HG03025 (cell line): ENCODE data around the gene OXGR1.
"Not testable (repeated sequence)": the region's sequence is repeated elsewhere in the genome, so short reads cannot be mapped to it uniquely, and the experiment has no call there.

ENCODE experiments used
- ATAC-seq: cut with Tn5 transposase; IDR thresholded peaks from one replicate; pipeline ENCODE4 v1.9.1; 2021; ENCODE audit warnings: mild to moderate bottlenecking, moderate library complexity; ENCODE audit not compliant: unreplicated experiment, low FRiP score

Gene OXGR1

DNA sequence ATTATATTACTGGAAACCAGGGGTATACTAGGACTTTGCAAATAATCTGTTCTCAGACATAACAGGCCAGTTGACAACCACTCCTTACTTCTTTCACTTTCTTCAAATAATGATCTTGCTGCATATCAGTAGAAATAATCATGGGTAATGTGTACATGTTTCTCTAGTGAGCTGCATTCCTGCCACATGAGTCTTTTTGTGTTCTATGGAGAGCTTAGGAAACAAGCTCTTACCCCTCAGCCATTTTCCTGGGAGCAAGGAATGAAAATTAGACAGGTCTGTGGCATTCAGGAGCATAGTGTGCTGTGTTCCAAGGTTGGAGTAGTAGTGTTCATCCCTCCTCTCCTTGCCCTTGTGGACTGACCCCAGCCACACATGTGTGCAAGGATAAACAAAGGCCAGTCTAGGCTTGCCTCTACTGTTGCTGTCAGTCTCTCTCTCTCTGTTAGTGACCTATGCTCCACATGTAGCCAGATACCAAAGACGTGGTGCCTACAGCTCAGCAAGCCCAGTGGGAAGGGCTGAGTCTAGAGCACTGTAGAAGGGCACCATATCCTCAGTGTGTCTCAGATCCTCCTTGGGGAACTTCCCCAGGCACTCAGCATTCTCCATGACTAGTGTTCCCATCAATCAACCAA, 11.5 kb upstream of the OXGR1 start:
- ATAC-seq: no peak

DNA sequence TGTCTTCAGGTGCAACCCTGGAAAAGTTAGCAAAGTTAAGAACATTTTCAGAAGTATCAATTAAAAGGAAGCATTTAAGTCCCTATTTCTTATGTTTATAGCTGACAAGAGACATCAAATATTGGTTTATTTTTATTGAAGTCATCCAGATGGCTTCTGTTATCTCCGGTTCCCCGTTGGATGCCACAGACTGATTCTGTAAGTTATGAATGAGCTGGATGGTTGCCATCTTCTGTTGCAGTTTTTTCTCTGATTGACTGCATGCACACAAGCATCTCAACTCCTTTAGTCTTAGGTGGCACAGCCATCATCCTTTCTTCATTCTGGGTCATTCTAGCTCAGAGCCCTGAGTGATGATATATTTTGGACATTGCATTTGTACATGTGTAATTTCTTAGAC, 10.6 kb upstream of the OXGR1 start:
- ATAC-seq: no peak

DNA sequence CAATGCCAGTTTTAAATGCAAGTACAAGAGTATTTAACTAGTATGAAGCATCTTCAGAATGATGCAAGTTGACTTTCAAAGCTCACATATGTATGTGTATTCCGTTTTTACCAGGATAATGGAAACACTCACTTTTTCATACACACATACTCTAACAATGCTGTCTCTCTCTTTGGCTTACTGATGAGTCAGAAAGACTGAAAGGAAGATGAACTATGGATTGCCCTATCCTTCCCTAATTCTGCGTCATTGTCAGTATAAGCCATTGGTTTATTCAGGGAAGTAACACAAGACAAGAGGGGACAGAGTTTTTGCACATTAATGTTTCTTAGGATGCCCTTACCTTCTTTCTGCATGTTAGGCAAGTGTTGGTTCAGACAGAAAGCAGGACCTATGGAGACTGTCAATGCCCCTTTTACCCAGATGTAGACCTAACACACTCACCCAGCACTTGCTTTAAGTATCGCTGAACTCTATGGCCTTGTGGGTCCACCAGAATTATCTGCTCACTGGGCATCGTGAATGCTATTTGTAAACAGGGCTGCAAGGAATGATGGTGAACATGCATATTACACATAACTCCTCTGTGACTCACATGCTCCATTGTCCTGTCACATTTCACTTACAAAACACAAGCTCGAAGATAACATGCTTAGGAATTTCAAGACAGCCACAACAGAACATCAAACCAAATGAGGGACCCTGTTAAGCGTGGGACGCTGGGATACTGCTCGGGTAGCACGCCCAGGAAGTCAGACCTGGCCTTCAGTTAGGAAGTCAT, 10.0 kb upstream of the OXGR1 start:
- no peak for ATAC-seq

DNA sequence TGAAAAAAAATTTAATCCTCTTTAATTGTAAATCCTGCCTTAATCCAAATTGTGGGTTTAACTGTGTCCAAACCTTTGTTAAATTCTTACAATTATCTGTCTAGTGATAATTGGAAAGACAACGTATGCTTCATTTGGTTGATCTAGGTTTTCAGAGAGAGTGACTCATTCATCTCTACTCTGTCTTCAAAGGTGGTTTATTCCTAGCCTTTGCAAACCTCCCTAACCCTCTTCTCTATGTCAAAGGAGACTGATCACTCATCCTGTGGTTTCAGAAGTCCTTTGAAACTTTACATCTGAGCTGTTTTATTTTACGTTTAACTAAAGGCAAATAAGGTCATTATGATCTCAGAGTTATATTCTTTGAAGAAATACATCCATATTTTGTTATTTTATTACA, 8.8 kb upstream of the OXGR1 start:
- ATAC-seq: no peak

DNA sequence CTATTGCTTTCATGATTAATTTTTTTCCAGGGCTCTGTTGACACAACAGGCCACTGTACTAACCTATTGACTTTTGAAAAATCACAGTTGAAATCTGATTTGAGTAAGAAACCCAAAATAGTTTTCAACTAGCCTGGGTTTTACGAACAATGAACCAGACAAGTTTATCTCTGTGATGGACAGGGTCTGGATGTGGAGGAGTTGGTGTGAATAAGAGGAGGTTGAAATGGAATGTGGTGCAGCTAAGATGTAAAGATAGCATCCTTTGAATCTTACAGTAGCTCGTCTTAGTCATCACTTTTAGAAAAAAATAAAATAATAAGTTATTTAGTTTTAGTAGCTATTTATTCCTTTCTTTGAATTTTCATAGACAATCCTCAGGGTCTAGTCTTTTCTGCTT, 8.3 kb upstream of the OXGR1 start:
- ATAC-seq: no peak

DNA sequence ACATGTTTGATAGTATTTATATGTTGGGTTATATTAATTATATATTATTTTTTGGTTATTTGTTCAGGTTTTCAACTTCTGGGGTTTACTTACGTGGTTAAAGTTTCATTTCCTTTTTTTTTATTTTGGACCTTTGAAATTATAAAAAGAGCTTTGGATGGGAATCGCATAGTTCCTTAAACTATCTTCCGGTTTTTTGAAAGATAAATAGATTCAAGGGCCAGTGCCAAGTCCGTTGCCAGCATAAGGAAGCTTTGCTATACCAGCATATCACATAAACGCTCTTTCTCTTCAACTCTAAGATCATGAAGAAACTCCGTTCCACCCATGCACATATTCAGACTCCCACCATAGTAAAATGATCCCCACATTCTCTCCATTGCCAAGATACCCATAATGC, 7.4 kb upstream of the OXGR1 start:
- no peak for ATAC-seq

DNA sequence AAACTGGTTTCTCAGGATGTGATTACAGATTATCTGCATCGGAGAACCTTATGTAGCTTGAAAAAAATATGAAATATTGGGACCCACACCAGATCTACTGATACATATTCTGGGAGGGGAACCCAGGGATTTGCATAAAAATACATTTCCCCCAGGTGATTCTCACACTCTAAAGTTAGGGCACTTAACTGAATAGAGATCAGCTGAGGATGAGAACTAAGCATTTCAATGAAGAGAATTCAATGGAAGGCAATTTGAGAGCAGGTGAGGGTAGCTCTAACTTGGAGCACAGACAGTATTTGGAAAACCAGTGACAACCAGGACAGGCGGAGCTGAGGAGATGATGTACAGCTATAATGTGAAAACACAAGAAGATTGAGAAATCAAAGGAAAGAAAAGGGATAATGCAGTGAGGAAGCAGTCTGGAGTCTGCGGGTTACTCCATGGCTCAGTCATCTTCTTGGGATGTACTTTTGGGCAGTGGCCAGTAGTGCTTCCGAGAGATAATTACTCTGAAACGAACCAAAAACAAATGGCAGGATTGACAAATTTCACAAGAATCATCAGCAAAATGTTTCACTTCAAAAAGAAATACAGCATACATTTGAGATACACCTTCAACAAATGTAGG, 6.1 kb upstream of the OXGR1 start:
- no peak for ATAC-seq

DNA sequence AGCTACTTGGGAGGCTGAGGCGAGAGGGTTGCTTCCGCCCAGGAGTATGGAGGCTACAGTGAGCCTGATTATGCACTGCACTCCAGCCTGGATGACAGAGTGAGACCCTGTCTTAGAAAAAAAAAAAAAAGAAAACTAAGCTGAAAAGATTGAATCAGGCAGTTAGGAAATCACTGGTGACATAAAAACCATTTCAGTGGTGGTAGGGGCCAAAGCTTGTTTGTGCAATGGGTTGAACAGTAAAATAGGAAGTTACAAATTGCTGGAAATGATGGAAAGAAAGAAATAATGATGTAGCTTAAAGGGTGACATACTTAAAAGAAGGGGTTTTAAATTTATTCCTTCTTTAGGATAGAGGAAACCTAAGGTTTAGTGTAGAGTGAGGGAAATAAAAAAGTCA, 4.8 kb upstream of the OXGR1 start:
- ATAC-seq: no peak

DNA sequence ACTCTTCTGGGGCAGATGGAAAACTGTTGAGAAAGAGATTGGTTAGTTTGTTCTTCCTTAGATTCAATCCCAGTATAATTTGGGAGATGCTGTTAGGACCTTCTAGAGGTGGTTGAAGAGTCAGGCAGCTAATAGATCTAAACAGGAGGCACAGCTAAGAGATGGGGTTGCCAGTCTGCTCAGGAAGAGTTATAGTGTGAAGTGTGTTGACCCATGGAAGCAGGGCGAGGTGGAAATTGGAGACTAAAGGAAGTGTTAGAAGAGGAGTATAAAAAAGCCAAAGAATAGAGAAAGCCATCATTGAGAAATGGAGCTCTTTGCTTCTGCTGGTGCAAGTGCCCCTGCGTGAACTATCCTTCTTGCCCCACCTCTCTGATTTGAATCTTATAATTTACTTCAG, 3.8 kb upstream of the OXGR1 start:
- ATAC-seq: no peak

DNA sequence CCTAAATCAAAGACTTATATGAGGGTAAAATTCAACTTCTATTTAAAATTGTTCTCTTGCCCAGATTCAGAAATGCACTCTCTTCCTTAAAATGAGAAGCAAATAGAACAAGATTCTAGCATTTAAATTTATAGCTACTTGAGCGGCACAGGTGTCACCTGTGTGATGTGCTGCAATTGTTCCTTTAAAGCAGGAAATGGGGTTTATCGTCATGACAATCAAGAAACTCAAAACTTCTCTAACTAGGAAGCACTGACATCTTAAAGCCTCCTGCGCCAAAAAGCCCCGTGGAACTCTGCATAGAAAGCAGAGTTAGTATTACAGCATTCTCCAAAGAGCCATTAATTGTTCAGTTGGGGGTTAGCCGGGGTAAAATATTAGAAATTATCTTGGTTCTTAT, 2.6 kb upstream of the OXGR1 start:
- ATAC-seq: no peak

DNA sequence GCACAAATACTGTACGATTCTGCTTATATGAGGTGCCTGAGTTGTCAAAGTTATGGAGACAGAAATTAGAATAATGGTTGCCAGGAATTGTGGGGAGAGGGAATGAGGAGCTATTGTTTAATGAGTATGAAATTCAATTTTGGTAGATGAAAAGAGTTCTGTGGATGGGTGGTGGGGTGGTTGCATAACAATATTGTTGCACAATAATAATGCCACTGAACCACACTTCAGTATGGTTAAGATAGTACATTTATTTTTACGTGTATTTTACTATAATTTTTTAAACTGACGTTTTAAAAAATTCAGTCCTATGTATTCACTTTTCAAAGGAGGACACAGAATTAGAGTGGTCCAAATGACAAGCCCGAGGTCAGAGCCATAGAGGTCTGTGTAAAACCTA, 1.8 kb upstream of the OXGR1 start:
- no peak for ATAC-seq

DNA sequence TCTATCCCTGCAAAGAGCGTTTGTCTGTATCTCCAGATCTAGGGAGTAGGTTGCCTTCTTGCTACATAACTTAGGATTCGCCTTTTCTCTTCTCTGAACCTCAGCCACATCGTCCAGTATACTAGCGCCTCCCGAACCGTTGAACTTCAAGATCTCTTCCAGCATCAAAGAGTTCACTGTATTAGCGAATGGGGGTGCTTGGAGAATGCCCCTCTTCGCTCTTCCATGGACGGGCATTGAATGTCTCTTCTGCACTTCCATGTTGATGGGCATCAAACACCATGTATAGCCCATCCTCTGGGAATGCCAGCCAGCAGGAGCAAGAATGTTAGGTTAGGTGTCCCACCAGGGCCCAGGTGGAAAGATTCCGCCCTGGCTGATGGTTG, 575 bp upstream of the OXGR1 start:
- ATAC-seq: no peak

DNA sequence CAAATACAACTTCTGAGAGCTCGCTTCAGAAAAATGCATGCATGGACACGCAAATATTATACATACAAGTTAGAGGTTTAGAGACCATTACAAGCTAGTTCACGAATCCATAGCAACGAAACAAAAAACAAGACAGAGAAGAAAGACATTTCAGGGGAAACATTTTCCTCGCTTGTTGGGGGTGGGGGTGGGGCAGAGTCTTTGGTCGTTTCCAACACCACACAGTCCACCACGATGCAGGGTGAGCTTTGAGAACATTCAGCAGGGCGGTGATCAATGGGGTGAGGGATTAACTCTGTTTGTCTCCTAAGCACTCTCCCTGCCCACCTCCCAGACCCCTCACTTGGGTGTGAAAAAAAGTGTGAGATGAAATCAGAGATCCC, 651 bp downstream of the OXGR1 start:
- ATAC-seq: no peak

DNA sequence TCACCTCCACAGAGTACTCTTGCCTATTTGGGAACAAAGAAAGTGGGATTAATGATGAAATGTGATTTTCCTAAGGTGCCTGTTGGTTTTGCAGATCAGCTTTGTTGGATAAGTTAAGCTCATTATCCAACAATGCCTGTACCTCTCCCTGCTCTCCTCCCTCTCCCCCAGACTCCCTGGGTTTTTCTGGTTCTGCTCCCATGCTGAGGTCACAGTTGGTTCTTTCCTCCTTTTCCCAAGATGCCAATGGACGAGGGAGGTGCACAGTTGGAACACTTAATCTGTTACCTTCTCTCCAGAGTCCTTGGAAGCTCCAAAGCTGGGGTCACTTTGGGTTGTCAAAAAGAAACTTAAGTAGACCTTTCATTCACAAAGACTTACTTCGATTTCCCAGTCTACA, 1.6 kb downstream of the OXGR1 start:
- no peak for ATAC-seq

DNA sequence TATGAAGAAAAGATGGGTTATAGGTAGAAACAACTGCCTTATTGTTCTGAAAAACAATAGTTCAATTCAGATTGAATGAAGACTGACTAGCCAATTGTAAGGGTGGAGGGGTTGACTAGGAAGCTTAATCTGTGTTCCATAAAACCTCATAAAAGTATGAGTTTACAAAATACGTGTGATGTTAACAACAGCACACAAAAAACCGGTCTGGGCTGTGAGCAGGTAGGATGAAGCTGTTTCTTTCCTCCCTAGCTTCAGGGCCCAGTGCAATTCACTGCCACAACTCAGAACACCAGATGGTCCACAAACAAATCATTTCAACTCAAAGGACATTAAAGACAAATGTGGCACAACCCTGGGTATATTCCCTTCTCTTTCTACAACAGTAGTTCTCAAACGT, 3.2 kb downstream of the OXGR1 start:
- no peak for ATAC-seq

DNA sequence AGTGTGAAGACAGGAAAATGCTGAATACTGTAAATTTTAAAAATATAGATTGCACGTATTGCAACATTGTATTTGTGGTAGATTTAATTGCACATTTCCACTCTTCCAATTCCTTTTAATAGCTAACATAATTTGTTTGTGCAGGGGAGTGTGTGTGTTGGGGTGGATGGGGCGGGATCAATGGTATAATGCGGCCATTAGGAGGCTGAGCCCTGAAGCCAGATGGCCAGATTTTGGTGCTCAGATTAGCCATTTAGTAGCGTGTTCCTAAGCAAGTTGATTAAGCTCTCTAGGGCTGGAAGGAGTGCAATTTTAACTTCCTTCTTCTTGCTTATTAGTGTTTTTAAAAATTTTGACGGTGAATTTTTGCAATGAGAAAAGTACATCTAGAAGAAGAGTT, 5.8 kb downstream of the OXGR1 start:
- ATAC-seq: no peak

DNA sequence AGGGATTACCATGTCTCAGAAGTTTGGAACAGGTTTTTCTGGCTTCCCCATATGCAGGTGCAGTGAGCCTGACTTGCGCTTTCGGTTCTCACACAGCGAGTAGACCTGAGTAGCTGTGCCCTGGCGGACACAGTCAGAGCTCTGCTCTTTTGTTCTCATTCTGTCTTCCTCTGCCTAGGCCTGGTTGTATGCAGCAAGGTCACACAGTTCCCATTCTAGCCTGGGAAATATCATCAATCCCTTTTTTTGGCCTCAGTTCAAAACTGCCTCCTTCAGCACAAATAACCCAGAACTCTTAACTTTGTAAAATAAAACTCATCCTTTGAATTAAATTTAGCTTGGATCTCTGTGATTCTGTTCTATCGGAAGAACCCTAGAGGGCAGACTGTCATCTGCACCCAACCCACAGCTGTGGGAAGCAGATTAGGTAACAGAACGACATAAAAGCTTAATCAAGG, 10.2 kb downstream of the OXGR1 start:
- no peak for ATAC-seq

DNA sequence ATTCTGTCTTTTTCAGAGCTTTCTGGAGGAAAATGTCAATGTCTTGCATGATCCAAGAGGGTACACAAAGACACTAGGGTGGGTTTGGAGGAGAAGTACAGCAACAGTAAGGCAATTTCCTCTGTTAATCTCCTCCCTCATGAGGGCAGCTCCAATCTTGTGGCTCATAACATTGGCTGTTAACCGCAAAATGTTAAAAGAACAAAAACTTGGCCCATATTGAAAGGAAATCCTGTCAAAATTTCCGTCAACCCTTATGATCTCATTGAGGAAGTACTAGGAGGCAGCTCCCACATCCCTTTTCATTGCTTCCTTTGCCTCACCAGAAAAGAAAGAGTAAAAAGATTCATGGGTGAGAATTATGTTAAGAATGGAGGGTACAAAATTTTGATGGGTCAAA, 11.6 kb downstream of the OXGR1 start:
- no peak for ATAC-seq

DNA sequence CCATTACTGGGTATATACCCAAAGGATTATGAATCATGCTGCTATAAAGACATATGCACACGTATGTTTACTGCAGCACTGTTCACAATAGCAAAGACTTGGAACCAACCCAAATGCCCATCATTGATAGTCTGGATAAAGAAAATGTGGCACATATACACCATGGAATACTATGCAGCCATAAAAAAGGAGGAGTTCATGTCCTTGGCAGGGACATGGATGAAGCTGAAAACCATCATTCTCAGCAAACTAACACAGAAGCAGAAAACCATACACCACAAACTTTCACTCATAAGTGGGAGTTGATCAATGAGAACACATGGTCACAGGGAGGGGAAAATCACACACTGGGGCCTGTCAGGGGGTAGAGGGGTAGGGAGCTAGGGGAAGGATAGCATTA, 14.4 kb downstream of the OXGR1 start:
- ATAC-seq: not testable (repeated sequence)

DNA sequence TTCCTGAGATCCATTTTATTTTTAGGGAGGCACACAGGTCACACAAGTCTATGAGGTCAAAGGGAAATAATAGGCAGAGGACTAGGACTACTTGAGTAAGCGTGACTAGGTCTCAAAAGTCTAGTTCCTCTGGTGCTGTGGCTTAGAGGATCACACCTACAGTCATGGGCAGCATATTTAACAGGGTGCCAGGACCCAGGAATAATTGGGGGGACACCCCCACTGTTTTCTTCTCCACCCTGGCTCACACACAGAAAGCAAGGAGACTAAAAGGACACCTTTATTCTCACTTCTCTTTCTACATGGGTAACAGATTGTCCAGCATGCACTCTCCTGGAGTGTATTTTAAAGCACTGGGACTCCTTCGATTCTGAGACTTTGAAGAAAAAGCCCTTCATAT, 26.2 kb downstream of the OXGR1 start:
- ATAC-seq: no peak

DNA sequence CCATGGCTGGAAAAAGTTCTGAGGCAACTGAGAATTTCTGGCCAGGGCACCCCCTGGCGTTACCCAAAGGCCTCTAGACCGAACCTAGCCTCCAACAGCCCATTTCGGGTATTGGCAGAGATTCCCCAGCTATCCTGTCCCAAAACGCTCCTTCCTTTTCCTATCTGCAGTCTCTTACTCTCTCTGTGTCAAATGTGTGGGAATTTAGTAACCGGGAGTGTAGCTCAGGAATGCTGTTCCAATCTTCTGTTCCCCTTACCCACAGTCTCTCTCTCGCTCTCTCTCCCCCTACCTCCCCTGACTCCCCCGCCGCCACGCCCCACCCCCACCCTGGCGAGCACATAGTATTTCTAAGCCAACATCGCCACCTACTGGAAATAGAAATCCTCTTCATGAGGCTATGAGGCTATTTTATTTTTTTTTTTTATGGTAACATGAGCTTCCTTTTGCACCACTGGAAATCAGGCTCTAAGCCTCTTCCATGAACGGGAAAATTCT, 27.0 kb downstream of the OXGR1 start:
- ATAC-seq: no peak
